Activated CD4-positive, alpha-beta T cell treated with anti-CD3 and anti-CD28 coated beads, Interleukin-2, Interleukin-6, amounts not matched to agents 100 ng/mL and 50 ng/mL, durations not matched to agents 16 hours and 8 hours (primary cell): ENCODE data around the gene SESTD1.
A peak's percentile ranks its signal among the peaks of the same experiment; 100 is the strongest.

Source experiments
- DNase-seq: peaks from one replicate; pipeline ENCODE4 v3.0.0-alpha.2; 2020

The SESTD1 gene

DNA sequence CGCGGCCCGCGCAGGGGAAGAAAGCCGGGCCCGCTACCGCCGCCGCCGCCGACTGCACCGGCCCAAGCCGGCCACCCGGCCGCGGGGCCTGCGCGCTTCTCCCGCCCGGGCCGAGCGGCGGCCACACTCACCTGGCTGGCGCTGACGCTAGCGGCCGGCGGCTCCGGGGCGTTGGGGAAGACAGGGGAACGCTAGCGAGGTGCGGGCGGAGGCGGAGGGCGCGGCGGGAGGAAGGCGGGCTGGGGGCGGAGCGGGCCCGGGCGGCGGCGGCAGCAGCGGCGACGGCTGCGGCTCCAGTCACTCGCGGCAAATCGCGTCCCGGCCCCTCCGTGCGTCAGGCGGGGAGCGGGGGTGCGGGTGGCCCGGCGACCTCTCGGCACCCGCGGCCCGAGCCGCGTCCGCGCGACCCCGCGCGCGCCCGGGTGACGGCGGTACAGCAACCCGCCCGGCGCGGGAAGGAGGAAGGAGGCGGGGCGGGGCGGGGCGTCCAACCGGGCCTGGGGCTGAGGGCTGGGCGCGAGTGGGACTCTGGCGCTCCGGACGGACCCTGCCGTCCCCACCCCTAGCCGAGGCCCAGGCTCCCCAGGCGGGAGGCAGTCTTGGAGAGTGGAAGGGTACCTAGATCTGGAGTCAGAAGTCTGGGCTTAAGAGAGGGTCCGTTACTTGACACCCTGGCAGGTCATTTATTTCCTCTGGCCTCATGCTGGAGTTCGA, at the start of gene SESTD1:
Gene SESTD1, minus strand, starts transcription at position 465 of the 714 bp plus-strand sequence. CDS start 72,991 bp downstream, outside the sequence.
- DNase-seq = peak; percentile 59

DNA sequence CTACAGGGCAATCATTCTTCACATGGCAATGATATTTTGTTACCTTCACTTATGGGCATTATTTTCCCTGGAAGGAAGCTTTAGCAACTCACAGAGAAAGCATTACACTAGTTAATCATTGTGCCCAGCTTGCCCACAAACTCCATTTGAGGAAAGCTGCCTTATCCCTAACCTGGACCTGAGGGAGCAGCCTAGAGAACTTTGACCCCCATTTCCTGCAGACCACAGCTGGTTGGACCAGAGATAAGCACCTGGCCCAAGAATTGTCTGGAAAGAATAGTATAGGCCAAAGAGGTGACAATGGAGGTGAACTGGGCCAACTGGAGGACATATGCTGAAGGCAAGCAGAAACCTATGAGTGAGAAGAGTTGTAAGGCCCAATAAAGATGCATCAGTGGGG, 48.4 kb upstream of the SESTD1 start:
- DNase-seq = no peak

- no peak for DNase-seq
Measured at GRCh38 chr2:179311101-179311500, 46.5 kb upstream of the SESTD1 start.

DNA sequence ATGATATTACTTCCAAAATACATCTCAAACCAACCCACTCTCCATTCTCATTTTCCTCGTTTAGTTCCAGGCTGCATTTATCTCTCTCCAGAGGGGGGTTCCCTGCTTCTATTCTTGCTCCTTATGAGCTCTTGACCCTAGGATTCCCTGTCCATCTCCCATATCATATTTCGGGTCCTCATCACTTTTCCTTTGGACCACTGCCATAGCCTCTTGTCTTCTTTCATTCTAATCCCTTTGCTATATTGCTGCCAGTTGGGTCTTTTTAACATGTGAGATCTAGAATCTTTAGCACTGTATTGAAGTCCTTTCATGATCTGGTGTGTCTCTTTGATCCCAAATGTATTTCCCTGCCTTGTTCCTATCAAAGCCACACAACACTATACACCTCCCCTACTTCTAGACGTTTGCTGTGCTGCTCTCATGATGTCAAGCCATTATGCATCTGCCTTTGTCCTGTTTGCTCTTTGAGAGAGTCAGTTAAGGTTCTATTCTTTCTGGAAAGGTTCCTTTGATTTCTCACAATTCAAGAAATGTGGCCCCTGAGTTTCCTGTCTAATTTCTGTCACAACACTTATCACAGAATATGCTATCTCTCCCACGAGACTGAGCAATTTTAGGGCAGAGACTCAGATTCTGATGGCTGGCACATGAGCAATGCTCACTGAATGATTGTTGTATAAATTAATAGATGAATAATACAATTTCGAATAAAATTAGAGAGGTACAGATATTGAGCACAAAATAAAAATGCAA, 43.2 kb upstream of the SESTD1 start:
- DNase-seq = no peak

DNA sequence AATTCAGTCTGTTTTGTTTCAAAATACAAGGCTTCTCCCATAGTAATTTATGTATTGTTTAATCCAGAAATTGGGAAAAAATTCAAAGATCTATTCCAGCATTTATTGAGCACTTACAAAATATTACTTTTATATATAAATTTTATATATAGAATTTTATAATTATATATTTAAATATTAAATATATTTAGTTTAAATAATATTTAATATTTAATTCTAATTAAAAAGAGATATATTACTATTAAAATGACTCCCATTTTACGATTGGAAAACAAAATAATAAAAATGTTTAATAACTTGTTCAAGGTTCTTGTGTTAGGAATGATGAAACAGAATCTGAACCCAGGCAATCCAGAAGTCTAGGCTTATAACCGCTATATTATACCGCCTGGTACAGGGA, 40.5 kb upstream of the SESTD1 start:
- DNase-seq = no peak

DNA sequence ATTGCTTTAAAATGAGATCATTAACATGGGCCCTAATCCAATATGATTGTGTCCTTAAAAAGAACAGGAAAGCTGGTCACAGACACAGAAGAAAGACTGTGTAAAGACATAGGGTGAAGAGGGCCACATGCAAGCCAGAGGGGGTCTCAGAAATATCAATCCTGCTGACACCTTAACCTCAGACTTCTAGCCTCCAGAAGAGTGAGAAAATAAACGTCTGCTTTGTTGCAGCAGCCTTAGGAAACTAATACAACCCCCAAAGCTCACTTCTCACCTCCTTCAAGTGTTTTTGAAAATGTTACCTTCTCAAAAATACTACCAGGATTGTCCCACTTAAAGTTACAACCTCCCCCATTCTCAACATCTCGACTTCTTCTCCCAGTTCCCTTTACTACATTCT, 39.8 kb upstream of the SESTD1 start:
- DNase-seq = no peak

- no peak for DNase-seq
Measured at GRCh38 chr2:179302764-179303571, 38.3 kb upstream of the SESTD1 start.

DNA sequence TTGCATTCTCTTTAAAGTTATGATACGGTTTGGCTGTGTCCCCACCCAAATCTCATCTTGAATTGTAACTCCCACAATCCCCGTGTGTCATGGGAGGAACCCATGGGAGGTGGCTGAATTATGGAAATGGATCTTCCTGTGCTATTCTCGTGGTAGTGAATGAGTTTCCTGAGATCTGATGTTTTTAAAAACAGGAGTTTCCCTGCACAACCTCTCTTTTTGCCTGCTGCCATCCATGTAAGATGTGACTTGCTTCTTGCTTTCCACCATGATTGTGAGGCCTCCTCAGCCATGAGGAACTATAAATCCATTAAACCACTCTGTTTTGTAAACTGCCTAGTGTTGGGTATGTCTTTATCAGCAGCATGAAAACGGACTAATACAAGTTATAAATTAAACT, 37.5 kb upstream of the SESTD1 start:
- no peak for DNase-seq

DNA sequence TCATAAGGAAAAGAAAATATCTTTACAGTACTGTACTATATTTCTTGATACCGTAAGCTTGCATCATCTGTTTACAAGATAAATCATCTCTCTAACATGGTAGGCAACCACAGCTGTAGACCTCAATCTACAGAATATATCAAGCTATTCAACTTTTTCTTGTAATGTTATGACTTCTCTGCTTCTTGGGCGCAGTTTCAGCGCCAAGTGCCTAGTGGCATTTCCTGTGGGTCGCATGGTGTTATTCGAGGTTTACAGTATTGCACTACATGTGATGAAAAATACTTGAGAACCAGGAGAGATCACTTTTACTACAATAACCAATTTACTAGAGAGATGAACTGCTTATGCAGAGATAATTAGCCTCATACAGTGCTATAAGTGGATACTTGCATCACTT, 34.0 kb upstream of the SESTD1 start:
- DNase-seq = no peak

DNA sequence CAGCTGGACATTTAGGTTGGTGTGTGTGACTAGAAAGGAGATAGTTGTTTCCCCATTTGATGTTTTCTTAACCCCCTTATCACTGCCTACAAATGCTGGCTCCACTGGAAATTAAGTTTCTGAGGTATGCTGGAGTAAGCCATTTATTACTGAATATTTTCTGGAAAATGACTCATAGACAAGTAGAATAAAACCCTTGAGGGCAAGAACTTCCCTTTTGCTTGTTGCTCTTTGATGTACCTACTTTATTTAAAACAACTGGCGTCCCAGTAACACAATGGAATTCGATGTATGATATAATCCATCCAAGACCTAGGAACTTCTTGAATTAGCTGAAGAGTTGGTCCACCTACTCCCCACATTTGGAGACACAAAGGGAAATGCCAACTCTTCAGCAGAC, 33.3 kb upstream of the SESTD1 start:
- DNase-seq = no peak

DNA sequence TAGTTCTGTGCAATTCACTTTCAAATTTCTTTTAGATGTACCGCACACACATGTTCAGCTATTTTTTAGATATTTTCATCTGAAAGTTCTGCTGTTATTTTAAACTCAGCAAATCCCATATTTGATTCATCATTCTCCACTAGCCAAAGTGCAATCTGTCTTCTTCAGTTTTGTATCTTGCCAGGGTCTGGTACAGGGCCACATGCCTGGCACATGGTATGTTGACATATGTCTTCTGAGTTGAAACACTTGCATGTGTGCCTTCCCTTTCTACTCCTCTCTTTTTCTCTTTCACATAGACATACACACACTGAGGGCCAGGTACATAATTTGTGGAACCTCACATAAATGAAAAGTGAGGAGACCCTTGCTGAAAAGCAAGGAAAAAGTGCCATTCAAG, 25.7 kb upstream of the SESTD1 start:
- DNase-seq = no peak

- DNase-seq = no peak
Measured at GRCh38 chr2:179285060-179285459, 20.4 kb upstream of the SESTD1 start.

- no peak for DNase-seq
Measured at GRCh38 chr2:179277429-179278196, 13.0 kb upstream of the SESTD1 start.

GRCh38 chr2:179275253-179276012, 10.8 kb upstream of the SESTD1 start:
- no peak for DNase-seq

DNA sequence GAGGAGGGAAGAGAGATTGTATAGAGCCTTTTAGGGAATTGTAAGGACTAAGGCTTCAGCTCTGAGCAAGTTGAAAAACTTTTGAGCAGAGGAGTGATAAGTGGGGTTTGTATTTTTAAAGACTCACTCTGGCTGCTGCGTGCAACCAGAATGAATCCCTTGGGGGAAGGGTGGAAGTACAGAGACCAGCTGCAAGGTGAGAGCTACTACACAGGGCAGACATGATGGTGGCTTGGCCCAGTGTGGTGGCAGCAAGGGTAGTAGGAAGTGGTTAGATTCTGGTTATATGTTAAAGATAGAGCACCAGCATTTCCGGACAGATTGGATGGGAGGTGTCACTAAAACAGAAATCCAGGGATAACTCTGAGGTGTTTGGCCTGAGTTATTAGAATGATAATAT, 10.1 kb upstream of the SESTD1 start:
- no peak for DNase-seq

GRCh38 chr2:179273461-179273962, 8.9 kb upstream of the SESTD1 start:
- no peak for DNase-seq

DNA sequence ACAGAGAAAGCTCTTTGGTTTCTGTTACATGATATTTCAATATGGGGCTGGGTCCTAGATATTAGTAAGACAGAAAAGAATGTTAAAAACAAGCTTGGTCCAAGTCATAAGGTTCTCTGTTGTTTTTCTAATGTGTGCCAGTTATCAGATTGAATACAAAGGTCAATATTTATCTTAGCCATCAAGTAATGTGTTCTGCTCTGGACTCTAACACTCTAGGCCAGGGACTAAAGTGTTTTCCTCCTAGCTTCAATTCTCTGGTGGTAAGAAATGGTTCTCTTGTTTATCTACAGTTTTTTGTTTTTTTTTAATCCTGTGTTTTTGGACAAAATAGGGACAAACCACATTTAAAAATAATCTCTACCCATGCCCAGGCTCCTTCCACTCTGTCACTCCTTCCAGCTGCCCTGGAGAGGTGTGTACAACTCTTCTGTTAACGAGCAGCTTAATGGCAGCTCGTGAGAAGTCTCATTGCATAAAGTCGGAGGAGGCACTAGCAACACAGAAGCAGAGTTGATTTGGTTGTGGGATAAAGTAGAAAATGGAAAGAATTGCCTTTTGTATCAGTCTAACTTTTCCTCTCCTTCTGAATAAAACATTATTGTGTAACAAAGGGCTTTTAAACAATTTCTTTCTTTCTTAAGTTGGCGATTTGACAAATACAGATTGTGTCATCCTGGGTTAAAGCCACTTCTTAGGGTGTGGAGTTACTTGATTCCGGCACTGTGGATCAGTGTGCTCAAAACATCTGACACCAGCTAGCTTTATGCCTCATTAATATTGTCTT, 8.0 kb upstream of the SESTD1 start:
- no peak for DNase-seq

DNA sequence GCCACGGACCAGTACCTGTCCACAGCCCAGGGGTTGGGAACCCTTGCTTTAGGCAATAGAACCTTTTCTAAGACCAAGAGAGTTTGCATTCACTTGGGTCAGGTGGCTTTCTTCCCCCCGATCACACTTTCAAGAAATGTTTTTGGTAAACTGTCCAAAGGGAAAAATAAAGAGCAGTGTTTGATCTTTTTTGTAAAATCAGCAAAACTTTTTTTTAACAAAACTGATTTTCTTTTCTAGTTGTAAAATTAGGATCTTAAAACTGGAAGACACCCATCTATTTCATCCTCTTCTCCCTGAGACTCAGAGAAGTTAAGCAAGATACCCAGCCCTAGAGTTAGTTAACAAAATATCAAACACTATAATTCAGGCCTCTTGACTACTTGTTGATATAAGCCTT, 6.1 kb upstream of the SESTD1 start:
- DNase-seq = no peak

DNA sequence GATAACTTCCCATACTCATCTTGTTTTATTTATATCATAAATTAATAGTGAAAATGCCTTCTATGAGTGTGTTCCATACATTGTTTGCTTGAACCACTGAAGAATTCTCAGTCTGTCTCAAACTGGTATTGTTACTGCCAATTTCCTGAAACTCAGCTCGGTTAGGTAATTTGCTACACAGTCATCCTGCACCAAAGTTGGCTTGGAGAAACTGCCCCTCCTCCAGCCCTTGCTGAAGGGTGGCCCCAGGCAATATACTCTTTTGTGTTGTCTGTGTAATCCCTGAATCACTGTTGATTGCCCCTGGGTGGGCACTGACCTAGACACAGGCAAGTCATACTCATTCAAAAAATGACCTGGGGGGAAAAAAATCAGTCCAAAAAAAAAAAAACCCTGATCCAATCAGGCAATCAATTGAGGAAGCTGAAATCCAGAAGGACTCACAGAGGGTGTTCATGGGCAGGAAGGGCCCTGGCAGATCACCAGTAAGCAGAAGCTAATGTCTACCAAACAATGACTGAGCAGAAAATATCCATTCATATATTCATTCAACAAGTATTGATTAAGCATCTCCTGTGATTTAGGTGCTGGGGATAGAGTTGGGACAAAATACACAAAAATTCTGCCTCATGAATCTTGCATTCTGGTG, 3.8 kb upstream of the SESTD1 start:
- peak; percentile 78 for DNase-seq

GRCh38 chr2:179266271-179266670, 1.6 kb upstream of the SESTD1 start:
- no peak for DNase-seq
